Activated CD8-positive, alpha-beta T cell treated with anti-CD3 and anti-CD28 coated beads for 36 hours (primary cell): Measurements from ENCODE around the gene UNK. TPM values are rescaled to one million over a fixed set of nuclear protein-coding genes. Genes with fewer than 3 reads are reported as not detected.

ENCODE experiments used
- ATAC-seq: fragments of 200-7000 bp; cut with Tn5 transposase; one replicate; pipeline ENCODE4 v1.10.0; 2021; ENCODE audit warnings: mild to moderate bottlenecking, moderate library complexity
- CTCF ChIA-PET: fragments of 350-600 bp; sonication (Branson Sonifier 250); formaldehyde crosslinking; loops from one replicate; lab custom pipeline; 2021; ENCODE audit warnings: antibody characterized with exemption; lab: Charles Lee
- POLR2A ChIA-PET: fragments of 350-600 bp; sonication (Branson Sonifier 250); formaldehyde crosslinking; loops from one replicate; lab custom pipeline; 2021; ENCODE audit warnings: antibody characterized with exemption; lab: Charles Lee
- DNase-seq: peaks from one replicate; pipeline ENCODE4 v3.0.0-alpha.2; 2020
- H3K27ac Mint-ChIP-seq: one replicate; pipeline ENCODE4 v1.8.0; 2021; ENCODE audit warnings: mild to moderate bottlenecking, mixed read lengths
- H3K27me3 Mint-ChIP-seq: one replicate; pipeline ENCODE4 v1.8.0; 2021; ENCODE audit warnings: mixed read lengths
- H3K36me3 Mint-ChIP-seq: one replicate; pipeline ENCODE4 v1.8.0; 2021; ENCODE audit warnings: low read depth, mixed read lengths
- H3K4me1 Mint-ChIP-seq: one replicate; pipeline ENCODE4 v1.8.0; 2021; ENCODE audit warnings: low read depth, mixed read lengths
- H3K4me3 Mint-ChIP-seq: one replicate; pipeline ENCODE4 v1.8.0; 2021; ENCODE audit warnings: mild to moderate bottlenecking, moderate library complexity, mixed read lengths
- H3K9me3 Mint-ChIP-seq: one replicate; pipeline ENCODE4 v1.8.0; 2021; ENCODE audit warnings: mixed read lengths
- intact Hi-C: fragments of 100-400 bp; cut with micrococcal nuclease; formaldehyde crosslinking; loops from one replicate; pipeline ENCODE4 v1.10.0; 2022
- total RNA-seq, 2 experiments: library from RNA; stranded (reverse); gene quantifications; one replicate each; pipeline ENCODE4 v1.2.3, GENCODE V29; 2021
- TF ChIP-seq, protein P1 (sequence below): fragments of 200-600 bp; IDR thresholded peaks from one replicate; pipeline ENCODE4 v1.8.0; 2022; ENCODE audit warnings: antibody characterized with exemption, mild to moderate bottlenecking

UNK gene
- total RNA-seq, 2 experiments from 2014 or later: 26.4 to 26.6 TPM

DNA sequence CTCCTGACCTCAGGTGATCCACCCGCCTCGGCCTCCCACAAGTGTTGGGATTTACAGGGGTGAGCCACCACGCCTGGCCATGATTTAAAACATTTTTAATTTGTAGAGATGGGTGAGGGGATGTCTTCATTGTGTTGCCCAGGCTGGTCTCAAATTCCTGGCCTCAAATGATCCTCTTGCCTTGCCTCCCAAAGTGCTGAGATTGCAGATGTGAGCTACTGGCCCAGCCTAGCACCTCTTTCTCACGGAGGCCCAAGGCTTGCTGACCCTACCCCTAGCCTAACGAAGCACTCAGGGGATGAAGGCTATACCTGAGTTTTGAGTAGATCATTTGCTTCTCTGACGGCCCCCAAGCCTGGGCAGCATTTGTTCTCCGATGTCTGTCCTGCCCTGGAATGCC is 26.6 kb downstream of the UNK start:
- no peak for DNase-seq
- Mint-ChIP-seq H3K36me3 (peaks cover 2% of the 10 kb centered on the region), H3K4me3 (no peak overlapping the region), H3K9me3 (no peaks in the 10 kb centered on the region), H3K4me1 (peaks cover 4% of the 10 kb centered on the region), H3K27ac (no peak overlapping the region), H3K27me3 (no peaks in the 10 kb centered on the region)
- CTCF ChIA-PET: interaction anchor here (1.8 kb wide), 1 partner anchor 19 kb away, joined by 4 read pairs; no protein-coding TSS in a partner anchor
- intact Hi-C loops: no loop called here
- no peak for ATAC-seq
- POLR2A ChIA-PET: interaction anchor here (0.9 to 1.4 kb wide), 3 partner anchors 9 to 36 kb away, joined by 3 to 4 read pairs (median 3); no protein-coding TSS in a partner anchor
- TF ChIP-seq, protein P1, sequence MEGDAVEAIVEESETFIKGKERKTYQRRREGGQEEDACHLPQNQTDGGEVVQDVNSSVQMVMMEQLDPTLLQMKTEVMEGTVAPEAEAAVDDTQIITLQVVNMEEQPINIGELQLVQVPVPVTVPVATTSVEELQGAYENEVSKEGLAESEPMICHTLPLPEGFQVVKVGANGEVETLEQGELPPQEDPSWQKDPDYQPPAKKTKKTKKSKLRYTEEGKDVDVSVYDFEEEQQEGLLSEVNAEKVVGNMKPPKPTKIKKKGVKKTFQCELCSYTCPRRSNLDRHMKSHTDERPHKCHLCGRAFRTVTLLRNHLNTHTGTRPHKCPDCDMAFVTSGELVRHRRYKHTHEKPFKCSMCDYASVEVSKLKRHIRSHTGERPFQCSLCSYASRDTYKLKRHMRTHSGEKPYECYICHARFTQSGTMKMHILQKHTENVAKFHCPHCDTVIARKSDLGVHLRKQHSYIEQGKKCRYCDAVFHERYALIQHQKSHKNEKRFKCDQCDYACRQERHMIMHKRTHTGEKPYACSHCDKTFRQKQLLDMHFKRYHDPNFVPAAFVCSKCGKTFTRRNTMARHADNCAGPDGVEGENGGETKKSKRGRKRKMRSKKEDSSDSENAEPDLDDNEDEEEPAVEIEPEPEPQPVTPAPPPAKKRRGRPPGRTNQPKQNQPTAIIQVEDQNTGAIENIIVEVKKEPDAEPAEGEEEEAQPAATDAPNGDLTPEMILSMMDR: no peak

DNA sequence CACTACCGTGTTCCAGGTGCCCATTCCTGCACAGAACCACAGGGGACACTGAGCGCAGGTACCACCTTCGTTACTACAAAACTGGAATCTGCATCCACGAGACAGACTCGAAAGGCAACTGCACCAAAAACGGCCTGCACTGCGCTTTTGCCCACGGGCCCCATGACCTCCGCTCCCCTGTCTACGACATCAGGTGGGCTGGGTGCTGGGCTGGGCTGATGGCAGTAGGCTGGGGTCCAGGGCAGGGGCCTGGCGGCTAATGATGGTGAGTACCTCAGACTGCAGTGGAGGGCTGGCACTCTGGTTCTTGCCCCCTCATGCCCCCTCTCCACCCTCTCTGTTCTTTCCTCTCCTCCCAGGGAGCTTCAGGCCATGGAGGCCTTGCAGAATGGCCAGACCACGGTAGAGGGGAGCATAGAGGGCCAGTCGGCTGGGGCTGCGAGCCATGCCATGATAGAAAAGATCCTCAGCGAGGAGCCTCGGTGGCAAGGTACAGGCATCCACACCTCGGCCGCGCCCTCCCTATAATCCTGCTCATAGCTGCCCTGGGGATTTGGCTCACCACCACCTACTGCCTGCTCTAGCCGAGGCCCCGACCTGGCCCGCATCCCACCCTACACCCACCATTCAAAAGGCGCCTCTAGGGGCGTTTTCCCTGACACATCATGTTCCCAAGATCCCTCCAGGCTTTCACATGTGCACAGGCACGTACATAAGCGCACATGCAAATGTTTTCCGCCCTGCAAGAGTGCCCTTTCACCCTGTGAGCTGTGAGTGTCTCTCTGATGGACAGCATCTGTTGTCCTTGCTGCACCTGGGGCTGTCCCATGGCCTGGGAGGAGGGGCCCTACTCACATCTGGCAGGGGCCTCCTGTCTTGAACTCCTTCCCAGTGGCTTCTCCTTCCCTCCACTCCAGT is 27.7 kb downstream of the UNK start:
- CTCF ChIA-PET: interaction anchor here (1.8 to 2.0 kb wide), 2 partner anchors 18 to 49 kb away, joined by 4 to 5 read pairs; no protein-coding TSS in a partner anchor
- no peak for ATAC-seq
- no peaks in the 10 kb centered on the region for H3K27me3 Mint-ChIP-seq
- DNase-seq: no peak
- TF ChIP-seq, protein P1: no peak
- H3K36me3 Mint-ChIP-seq: peaks cover 3% of the 10 kb centered on the region
- no peak overlapping the region for H3K27ac Mint-ChIP-seq
- H3K4me1 Mint-ChIP-seq: peaks cover 4% of the 10 kb centered on the region
- intact Hi-C loops: no loop called here
- POLR2A ChIA-PET: interaction anchor here (0.6 to 1.3 kb wide), 3 partner anchors 14 to 25 kb away, joined by 3 to 4 read pairs (median 3); no protein-coding TSS in a partner anchor
- no peak overlapping the region for H3K4me3 Mint-ChIP-seq
- H3K9me3 Mint-ChIP-seq: no peaks in the 10 kb centered on the region

DNA sequence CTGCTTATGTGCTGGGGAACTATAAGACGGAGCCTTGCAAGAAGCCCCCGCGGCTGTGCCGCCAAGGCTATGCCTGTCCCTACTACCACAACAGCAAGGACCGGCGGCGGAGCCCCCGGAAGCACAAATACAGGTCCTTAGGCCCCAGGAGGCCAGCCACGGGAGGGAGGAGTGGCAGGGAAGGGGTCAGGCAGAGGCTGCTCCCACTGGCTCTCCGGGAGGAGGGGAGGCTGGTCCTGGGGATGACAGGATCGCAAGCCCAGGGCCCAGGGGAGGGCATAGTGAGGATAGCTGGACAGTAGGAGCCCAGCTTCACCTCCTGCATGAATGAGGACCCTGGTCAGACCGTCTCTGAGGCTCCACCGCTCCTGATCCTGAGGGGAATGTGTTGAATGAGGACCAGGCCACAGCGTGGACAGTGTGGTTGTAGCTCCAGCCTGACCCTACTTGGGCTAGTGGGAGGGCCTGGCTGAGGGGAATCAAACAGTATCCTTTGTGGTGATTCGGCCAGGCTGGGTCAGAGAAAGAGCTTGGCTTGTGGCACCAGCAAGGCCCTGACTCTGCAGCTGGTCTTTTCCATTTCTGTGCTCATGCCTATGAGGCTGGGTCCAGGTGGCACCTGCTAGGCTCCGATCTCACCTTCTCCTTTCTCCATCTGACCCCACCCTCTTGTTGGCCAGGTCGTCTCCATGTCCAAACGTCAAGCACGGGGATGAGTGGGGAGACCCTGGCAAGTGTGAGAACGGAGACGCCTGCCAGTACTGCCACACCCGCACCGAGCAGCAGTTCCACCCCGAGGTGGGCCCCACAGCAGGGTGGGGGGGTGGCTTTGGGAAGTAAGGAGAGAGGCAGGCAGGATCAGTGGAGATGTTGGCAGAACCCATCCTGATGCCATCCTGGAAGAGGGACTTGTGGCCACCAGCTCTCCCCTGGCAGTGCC is 28.7 kb downstream of the UNK start:
- Mint-ChIP-seq H3K4me1 (peaks cover 4% of the 10 kb centered on the region), H3K27me3 (no peaks in the 10 kb centered on the region), H3K4me3 (no peak overlapping the region), H3K27ac (no peak overlapping the region), H3K9me3 (no peaks in the 10 kb centered on the region), H3K36me3 (peaks cover 4% of the 10 kb centered on the region)
- ATAC-seq: no peak
- TF ChIP-seq, protein P1: no peak
- DNase-seq: no peak
- ChIA-PET CTCF (interaction anchor here (2.0 kb wide), 1 partner anchor 48 kb away, joined by 5 read pairs; no protein-coding TSS in a partner anchor), POLR2A (interaction anchor here (0.8 kb wide), 1 partner anchor 16 kb away, joined by 3 read pairs; no protein-coding TSS in a partner anchor)
- intact Hi-C loops: no loop called here

DNA sequence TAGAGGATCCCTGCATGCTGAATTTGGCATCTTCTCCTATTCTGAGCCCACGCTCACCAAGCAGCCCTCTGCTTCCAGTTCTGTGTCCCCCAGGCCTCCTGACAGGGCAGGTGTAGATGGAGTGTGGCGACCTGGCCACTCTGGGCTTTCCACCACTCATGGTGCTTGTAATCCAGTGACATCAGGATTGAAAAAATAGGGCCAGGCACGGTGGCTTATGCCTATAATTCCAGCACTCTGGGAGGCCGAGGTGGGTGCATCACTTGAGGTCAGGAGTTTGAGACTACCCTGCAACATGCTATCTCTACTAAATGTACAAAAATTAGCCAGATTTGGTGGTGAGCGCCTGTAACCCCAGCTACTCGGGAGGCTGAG is 29.4 kb downstream of the UNK start:
- intact Hi-C loops: no loop called here
- DNase-seq (no peak), ATAC-seq (no peak)
- peaks cover 8% of the 10 kb centered on the region for H3K36me3 Mint-ChIP-seq
- POLR2A ChIA-PET: no interaction called here
- CTCF ChIA-PET: interaction anchor here (2.0 kb wide), 1 partner anchor 47 kb away, joined by 5 read pairs; no protein-coding TSS in a partner anchor
- H3K27ac Mint-ChIP-seq: no peak overlapping the region
- no peaks in the 10 kb centered on the region for H3K27me3 Mint-ChIP-seq
- TF ChIP-seq, protein P1: no peak
- no peaks in the 10 kb centered on the region for H3K9me3 Mint-ChIP-seq
- no peak overlapping the region for H3K4me3 Mint-ChIP-seq
- no peaks in the 10 kb centered on the region for H3K4me1 Mint-ChIP-seq
